Effector memory CD8-positive, alpha-beta T cell (primary cell): ENCODE data around the gene HOXC11.

Experiments
- ATAC-seq: fragments of 150-1000 bp; cut with Tn5 transposase; replicated peaks from 2 replicates; pipeline ENCODE4 v1.10.0; 2021; ENCODE audit warnings: mild to moderate bottlenecking, moderate library complexity
- DNase-seq, 3 experiments: peaks; one replicate each; pipeline ENCODE4 v3.0.0; 2021
- H3K27ac Mint-ChIP-seq, 2 donors: one replicate each; pipeline ENCODE4 v1.8.0; 2022; ENCODE audit warnings: mild to moderate bottlenecking in 2 of 2, mixed read lengths in 2 of 2, moderate library complexity in 2 of 2
- H3K27me3 Mint-ChIP-seq, 2 donors: one replicate each; pipeline ENCODE4 v1.8.0; 2022; ENCODE audit warnings: mixed read lengths in 2 of 2
- H3K36me3 Mint-ChIP-seq: one replicate; pipeline ENCODE4 v1.8.0; 2022; ENCODE audit warnings: mild to moderate bottlenecking, moderate library complexity, mixed read lengths; ENCODE audit not compliant: insufficient read depth
- H3K4me1 Mint-ChIP-seq, 2 donors: one replicate each; pipeline ENCODE4 v1.8.0; 2022; ENCODE audit warnings: low read depth in 2 of 2, mixed read lengths in 2 of 2
- H3K4me3 Mint-ChIP-seq, 2 donors: one replicate each; pipeline ENCODE4 v1.8.0; 2022; ENCODE audit warnings: mild to moderate bottlenecking in 2 of 2, mixed read lengths in 2 of 2, moderate library complexity in 2 of 2
- H3K9me3 Mint-ChIP-seq, 2 donors: one replicate each; pipeline ENCODE4 v1.8.0; 2022; ENCODE audit warnings: mixed read lengths in 2 of 2

Gene HOXC11

GRCh38 chr12:53956914-53957536 lies 15.9 kb upstream of the HOXC11 start:
- peak overlapping the region; percentile 3 to 10 for H3K4me3 Mint-ChIP-seq
- peaks cover 45% of the 10 kb centered on the region for H3K36me3 Mint-ChIP-seq
- peaks cover 84 to 92% of the 10 kb centered on the region in 2 donors for H3K27me3 Mint-ChIP-seq
- H3K4me1 Mint-ChIP-seq: peaks cover 32 to 36% of the 10 kb centered on the region in 2 donors
- peaks cover 0 to 2% of the 10 kb centered on the region in 2 donors for H3K9me3 Mint-ChIP-seq
- no peak for DNase-seq
- ATAC-seq: no peak
- no peak overlapping the region for H3K27ac Mint-ChIP-seq

GRCh38 chr12:53958128-53958527 lies 14.8 kb upstream of the HOXC11 start:
- Mint-ChIP-seq H3K27me3 (peaks cover 83 to 92% of the 10 kb centered on the region in 2 donors), H3K4me1 (peaks cover 32% of the 10 kb centered on the region in 2 donors), H3K36me3 (peaks cover 35% of the 10 kb centered on the region), H3K9me3 (peaks cover 0 to 2% of the 10 kb centered on the region in 2 donors), H3K27ac (peak overlapping the region in 1 of 2 donors; percentile 53), H3K4me3 (no peak overlapping the region)
- DNase-seq (no peak), ATAC-seq (no peak)

- no peak for ATAC-seq
- H3K4me3 Mint-ChIP-seq: peak overlapping the region in 1 of 2 donors; percentile 42
- H3K36me3 Mint-ChIP-seq: peaks cover 30% of the 10 kb centered on the region
- H3K4me1 Mint-ChIP-seq: peaks cover 29 to 31% of the 10 kb centered on the region in 2 donors
- peaks cover 0 to 2% of the 10 kb centered on the region in 2 donors for H3K9me3 Mint-ChIP-seq
- no peak for DNase-seq
- H3K27ac Mint-ChIP-seq: no peak overlapping the region
- peaks cover 83 to 92% of the 10 kb centered on the region in 2 donors for H3K27me3 Mint-ChIP-seq
Observed at GRCh38 chr12:53959314-53959713, 13.6 kb upstream of the HOXC11 start.

- Mint-ChIP-seq H3K27ac (no peak overlapping the region), H3K9me3 (peaks cover 0 to 2% of the 10 kb centered on the region in 2 donors), H3K27me3 (peaks cover 88 to 98% of the 10 kb centered on the region in 2 donors), H3K36me3 (peaks cover 33% of the 10 kb centered on the region), H3K4me1 (peaks cover 36 to 38% of the 10 kb centered on the region in 2 donors), H3K4me3 (peak overlapping the region in 1 of 2 donors; percentile 31)
- DNase-seq (no peak), ATAC-seq (no peak)
Observed at GRCh38 chr12:53960187-53961024, 12.5 kb upstream of the HOXC11 start.

GRCh38 chr12:53961025-53961761 lies 11.7 kb upstream of the HOXC11 start:
- ATAC-seq: no peak
- H3K4me3 Mint-ChIP-seq: peak overlapping the region in 1 of 2 donors; percentile 31

DNA sequence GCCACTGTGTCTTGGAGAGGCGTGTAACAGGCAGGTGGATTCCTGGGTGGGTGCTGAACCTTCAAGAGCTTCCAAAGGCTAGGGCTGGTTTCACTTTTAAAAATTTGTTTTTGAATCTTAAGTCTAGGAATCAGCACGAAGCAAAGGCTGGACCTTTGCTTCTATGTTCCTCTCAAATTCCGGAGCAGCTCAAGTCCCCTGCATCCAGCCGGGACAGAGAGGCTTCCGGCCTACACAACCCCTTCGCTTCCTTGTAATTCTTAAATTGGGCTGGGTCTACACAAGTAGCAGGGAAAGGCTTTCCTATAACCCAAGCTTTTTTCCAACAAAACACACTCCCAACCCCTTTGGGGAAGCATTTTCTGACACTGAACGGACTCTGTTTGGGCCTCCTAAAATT lies 9.9 kb upstream of the HOXC11 start:
- H3K4me1 Mint-ChIP-seq: peaks cover 27 to 35% of the 10 kb centered on the region in 2 donors
- peaks cover 30% of the 10 kb centered on the region for H3K36me3 Mint-ChIP-seq
- H3K27me3 Mint-ChIP-seq: peaks cover 88 to 98% of the 10 kb centered on the region in 2 donors
- no peak overlapping the region for H3K27ac Mint-ChIP-seq
- ATAC-seq: no peak
- H3K4me3 Mint-ChIP-seq: no peak overlapping the region
- peaks cover 0 to 2% of the 10 kb centered on the region in 2 donors for H3K9me3 Mint-ChIP-seq
- DNase-seq: no peak

More at GRCh38 chr12:53961025-53961761, 11.7 kb upstream of the HOXC11 start:
- peaks cover 33% of the 10 kb centered on the region for H3K36me3 Mint-ChIP-seq
- DNase-seq: no peak
- peaks cover 0 to 2% of the 10 kb centered on the region in 2 donors for H3K9me3 Mint-ChIP-seq
- H3K4me1 Mint-ChIP-seq: peaks cover 33 to 38% of the 10 kb centered on the region in 2 donors
- no peak overlapping the region for H3K27ac Mint-ChIP-seq
- H3K27me3 Mint-ChIP-seq: peaks cover 88 to 98% of the 10 kb centered on the region in 2 donors

DNA sequence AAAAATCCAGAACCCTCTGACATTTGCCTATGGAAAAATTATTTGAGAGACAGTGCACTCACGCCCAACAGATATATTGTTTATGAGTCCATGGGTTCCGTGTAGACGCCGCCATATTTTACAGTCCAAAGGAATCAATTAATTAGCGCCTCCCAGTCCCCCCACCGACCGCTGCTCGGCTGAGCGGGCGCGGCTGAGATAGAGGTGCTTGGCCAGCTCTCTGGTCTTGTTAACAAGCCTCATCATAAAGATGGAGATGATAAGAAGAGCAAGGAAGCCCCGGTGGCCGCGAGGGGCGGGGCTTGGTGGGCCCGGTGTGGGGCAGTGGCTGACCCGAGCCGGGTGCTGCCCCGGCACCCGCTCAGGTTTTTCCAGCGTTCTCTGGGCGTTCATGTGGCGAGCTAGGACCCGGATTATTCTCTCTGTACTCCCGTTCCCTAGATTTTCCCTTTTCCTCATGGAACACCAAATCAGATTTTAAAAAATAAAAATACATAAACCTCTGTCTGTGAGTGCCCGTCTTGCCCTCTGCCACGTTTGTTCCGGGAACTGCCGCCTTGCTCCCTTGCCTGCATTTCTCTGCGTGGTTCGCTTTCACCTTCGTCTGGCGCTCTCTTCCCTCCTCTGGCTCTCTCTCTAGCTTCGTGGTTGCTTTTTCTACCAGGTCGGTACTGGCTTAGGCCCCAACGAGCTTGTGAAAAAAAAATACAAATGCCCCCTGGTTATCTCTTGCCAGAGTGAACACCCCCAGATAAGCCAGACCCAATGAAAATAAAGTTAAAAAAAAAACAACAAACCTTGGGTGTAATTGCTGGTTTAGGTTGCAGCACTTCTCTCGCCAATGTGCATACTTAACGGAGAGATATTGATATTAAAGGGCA lies 9.3 kb upstream of the HOXC11 start:
- H3K4me1 Mint-ChIP-seq: peaks cover 27 to 34% of the 10 kb centered on the region in 2 donors
- ATAC-seq: no peak
- H3K36me3 Mint-ChIP-seq: peaks cover 30% of the 10 kb centered on the region
- no peak for DNase-seq
- no peak overlapping the region for H3K27ac Mint-ChIP-seq
- H3K9me3 Mint-ChIP-seq: peaks cover 0 to 2% of the 10 kb centered on the region in 2 donors
- H3K27me3 Mint-ChIP-seq: peaks cover 88 to 98% of the 10 kb centered on the region in 2 donors
- H3K4me3 Mint-ChIP-seq: peak overlapping the region; percentile 43 to 44

- no peak for DNase-seq
- no peak for ATAC-seq
- Mint-ChIP-seq H3K27me3 (peaks cover 88 to 98% of the 10 kb centered on the region in 2 donors), H3K4me3 (peak overlapping the region in 1 of 2 donors; percentile 43), H3K9me3 (peaks cover 0 to 2% of the 10 kb centered on the region in 2 donors), H3K4me1 (peaks cover 27 to 34% of the 10 kb centered on the region in 2 donors), H3K27ac (no peak overlapping the region), H3K36me3 (peaks cover 32% of the 10 kb centered on the region)
Observed at GRCh38 chr12:53964315-53964713, 8.6 kb upstream of the HOXC11 start.

DNA sequence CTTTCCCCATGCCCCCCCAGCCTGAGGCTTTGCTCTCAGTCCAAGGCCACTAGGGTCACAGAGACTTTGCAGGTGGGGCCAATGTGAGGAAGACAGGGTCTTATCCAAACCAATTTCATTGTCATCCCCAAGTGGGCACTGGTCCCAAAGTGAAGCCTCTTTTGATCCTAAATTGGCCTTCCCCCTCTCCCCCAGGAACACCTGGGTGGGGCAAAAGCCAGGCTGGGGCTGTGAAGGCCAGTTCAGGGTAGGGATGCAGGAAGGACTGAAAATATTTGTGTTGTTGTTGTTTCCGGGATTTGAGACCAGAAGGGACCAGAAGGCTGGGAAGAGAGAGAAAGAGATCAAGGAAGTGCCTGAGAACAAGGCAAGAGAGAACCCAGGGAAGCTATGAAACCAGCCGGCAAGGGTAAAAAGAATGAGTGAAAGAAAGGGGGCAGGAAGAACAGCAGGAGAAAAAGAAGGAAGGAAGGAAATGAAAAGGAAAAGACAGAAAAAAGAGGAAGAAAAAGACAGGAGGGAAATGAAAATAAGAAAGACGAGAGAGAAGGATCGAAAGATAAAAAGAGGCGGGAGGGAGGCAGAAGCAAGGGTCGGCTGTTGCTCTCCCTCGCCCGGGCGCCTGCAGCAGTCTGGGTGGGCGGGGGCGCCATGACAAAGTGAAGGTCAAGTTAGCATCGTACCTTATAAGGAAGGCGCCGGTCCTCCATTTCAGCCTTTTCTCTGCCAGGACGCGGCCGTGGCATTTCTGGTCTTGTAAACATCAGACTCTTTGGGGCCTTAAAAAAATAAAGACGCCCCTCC lies 7.4 kb upstream of the HOXC11 start:
- DNase-seq: no peak
- H3K4me3 Mint-ChIP-seq: peak overlapping the region; percentile 5 to 36
- no peaks in the 10 kb centered on the region for H3K9me3 Mint-ChIP-seq
- peaks cover 86 to 98% of the 10 kb centered on the region in 2 donors for H3K27me3 Mint-ChIP-seq
- peaks cover 27% of the 10 kb centered on the region for H3K36me3 Mint-ChIP-seq
- H3K27ac Mint-ChIP-seq: no peak overlapping the region
- ATAC-seq: no peak
- peaks cover 25 to 28% of the 10 kb centered on the region in 2 donors for H3K4me1 Mint-ChIP-seq

GRCh38 chr12:53966085-53966384 lies 6.9 kb upstream of the HOXC11 start:
- Mint-ChIP-seq H3K36me3 (peaks cover 22% of the 10 kb centered on the region), H3K4me1 (peaks cover 23 to 26% of the 10 kb centered on the region in 2 donors), H3K9me3 (no peaks in the 10 kb centered on the region), H3K27me3 (peaks cover 86 to 98% of the 10 kb centered on the region in 2 donors), H3K27ac (no peak overlapping the region), H3K4me3 (peak overlapping the region; percentile 2 to 46)
- no peak for DNase-seq
- no peak for ATAC-seq

GRCh38 chr12:53966385-53967133 lies 6.4 kb upstream of the HOXC11 start:
- no peak for DNase-seq
- H3K27ac Mint-ChIP-seq: no peak overlapping the region
- H3K4me1 Mint-ChIP-seq: peaks cover 23 to 26% of the 10 kb centered on the region in 2 donors
- H3K36me3 Mint-ChIP-seq: peaks cover 20% of the 10 kb centered on the region
- H3K9me3 Mint-ChIP-seq: no peaks in the 10 kb centered on the region
- ATAC-seq: no peak
- H3K27me3 Mint-ChIP-seq: peaks cover 90 to 100% of the 10 kb centered on the region in 2 donors
- peak overlapping the region; percentile 2 to 46 for H3K4me3 Mint-ChIP-seq
